GM21529 (cell line): ENCODE data around the gene IGSF8.

ENCODE experiments used
- ATAC-seq: cut with Tn5 transposase; IDR thresholded peaks from one replicate; pipeline ENCODE4 v1.9.1; 2021; ENCODE audit not compliant: unreplicated experiment

IGSF8 gene

GRCh38 chr1:160107512-160107911 lies 9.1 kb upstream of the IGSF8 start:
- ATAC-seq = no peak

DNA sequence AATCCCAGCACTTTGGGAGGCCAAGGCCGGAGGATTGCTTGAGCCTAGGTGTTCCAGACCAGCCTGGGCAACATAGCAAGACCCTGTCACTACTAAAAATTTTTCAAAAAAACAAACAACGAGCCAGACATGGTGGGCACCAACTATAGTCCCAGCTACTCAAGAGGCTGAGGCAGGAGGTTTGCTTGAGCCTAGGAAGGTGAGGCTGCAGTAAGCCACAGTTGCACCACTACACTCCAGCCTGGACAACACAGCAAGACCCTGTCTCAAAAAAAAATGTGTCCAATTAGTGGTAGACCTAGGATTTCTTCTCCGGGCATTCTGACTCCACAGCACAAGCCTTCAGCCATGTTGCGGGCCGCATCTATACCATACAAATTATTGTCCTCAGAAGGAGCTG lies 6.7 kb upstream of the IGSF8 start:
- no peak for ATAC-seq

- no peak for ATAC-seq
Measured at GRCh38 chr1:160104486-160104885, 6.1 kb upstream of the IGSF8 start.

DNA sequence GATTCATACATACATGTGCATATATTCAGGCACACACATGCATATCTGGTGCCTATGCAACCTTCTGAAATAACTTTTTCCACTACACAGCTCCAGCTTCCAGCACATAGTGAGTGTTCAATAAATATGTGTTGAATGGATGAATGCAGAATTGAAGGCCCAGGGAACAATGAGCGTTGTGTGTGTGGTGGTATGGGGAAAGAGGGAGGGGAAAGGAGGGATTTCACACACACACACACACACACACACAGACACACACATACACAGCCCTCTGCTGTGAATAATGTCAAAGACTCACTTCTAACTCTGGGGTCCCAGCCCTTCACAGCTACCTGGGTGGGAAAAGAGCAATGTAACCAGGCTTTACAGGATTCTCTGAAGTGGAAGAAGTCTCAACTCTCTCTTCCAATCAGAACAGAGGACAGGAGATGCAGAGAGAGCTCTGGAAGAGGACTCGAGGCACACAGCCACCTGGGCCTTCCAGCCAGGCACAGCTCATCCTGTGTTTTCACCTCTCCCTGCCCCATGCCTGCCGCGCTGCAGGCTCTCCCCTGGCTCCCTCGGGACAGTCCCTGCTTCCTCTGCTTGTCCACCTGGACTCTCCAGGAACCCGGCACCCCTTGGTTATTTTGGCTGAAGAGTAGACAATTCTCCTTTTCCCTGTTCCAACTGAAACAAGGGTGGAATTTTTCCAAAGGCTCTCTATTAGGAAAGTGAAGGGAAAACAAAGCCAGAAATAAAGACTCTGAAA lies 5.4 kb upstream of the IGSF8 start:
- ATAC-seq = no peak

- no peak for ATAC-seq
Measured at GRCh38 chr1:160101717-160102522, 3.5 kb upstream of the IGSF8 start.

DNA sequence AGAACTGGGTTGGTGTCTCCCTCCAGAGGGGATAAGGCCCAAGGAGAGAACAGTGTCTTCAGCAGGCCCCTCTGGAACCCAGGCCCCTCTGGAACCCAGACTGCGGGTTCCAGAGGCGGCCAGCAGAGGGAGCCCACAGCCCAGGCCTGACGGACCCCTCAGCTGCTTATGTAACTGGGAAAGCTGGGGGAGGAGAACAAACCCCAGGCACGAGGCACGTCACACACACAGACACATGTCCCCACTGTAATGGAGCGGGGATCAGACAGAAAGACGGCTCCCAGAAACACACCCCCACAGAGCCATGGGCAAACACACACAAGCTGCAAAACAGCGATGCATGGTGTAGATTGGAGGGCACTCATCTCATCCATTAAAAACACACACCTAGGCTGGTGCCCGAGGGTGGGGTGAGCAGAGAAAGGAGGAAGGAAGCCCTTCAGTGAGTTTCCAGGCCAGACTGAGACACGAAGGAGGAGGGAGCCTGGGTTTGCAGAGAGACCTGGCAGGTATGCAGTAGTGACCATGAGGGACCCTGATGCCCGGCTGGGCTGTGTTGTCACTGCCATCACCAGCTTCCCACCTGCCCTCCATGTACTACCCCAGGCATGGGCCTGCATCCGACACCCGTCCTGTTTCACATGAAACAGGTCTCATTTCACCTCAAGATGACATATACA lies 2.8 kb upstream of the IGSF8 start:
- ATAC-seq = peak; percentile 32

DNA sequence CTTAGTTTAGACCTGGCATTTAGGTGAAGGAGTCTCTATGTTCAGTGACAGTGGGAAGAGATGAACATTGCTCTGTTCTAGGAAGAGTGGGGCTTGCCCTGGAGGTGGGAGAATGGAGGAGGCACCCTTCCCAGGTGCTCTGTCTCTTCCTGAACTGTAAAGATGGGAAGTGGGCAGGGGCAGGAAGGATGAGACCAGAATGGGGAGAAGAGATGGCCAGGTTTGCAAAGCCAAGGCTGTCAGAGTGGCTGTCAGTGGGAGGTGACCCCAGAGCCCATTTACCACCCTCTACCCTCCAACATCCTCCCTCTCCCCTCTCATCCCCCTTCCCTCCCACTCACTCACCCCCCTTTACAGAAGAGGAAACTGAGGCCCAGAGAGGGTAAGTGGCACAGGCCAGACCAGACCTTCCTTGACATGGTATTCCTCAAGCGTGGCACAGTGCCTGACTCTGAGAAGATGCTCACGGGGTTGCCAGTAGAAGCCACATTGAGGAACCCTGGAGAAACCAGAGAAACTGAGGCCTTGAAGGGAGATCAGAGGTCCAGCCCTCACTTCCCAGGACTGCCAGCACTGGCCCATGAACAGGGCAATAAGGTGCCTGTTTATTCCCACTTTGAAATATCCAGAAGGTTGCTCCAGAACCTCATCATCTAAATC lies 1.4 kb upstream of the IGSF8 start:
- ATAC-seq = no peak

GRCh38 chr1:160098852-160099561 lies 588 bp upstream of the IGSF8 start:
- peak; percentile 83 for ATAC-seq

DNA sequence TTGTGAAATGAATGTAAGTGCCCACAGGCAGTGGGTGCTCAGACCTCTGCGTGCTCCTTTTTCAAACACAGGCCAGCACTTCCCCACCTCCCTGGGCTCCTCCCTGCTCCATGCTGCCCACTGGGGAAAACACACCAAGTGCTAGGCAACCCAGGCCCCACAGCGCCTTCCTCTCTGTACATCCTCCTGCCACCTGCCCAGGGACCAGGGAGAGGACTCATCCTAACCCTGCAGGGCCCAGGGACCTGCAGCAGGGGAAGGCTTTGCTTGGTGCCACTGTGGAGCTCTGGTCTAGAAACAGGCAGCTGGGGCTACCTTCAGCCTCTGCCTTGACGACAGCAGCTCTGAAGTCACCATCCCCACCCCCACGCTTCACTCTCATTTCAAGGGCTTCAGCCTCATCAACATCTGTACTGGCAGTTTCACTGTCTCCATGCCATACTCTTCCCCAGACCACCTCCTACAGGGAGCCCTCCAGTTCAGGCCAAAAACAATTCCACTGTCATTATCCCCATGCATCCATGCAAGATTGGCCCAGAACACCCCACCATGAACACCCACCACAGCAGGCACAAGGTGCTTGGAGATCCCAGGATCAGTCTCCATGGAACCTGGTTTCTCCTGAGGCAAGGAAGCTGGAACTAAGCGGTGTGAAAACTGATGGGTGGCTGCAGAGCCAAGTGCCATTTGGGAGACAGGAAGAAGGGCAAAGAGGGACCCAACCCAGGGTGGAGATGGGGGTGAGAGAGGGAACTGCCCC lies 1.1 kb downstream of the IGSF8 start:
- ATAC-seq = no peak

- no peak for ATAC-seq
Measured at GRCh38 chr1:160096274-160097116, 1.9 kb downstream of the IGSF8 start.

DNA sequence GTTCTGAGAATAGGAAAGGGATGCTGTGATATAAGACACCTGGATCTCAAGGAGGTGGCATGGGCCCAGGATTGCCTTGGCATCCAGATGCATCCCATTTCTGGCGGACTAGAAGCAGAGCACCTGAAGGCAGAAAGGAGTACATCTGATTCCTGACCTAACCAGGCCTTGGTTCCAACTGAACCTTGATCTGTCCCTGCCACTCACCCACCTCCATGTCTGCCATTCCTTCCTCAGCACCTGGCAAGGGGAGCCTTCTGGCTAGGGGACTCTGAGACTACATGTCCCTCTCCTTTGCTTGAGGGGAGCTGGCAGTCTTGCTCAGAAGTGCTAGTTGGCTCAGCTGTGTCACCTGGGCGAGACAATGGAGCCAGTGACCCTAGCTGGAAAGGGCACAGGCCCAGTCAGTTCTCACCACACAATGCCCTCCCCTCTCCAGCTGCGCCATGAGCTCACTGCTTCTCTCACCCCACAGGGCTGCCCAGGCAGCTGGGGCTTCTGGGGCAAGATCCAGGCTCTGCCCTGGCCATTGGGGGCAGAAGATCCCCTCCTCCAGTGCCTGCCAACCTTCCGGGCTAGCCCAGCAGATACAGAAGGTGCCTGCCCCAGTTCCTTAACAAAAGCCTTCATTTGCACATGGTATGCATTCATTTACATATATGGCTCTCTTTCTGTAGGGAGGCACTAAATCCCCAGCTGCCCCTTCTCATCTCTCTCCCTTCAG lies 2.9 kb downstream of the IGSF8 start:
- ATAC-seq = no peak

DNA sequence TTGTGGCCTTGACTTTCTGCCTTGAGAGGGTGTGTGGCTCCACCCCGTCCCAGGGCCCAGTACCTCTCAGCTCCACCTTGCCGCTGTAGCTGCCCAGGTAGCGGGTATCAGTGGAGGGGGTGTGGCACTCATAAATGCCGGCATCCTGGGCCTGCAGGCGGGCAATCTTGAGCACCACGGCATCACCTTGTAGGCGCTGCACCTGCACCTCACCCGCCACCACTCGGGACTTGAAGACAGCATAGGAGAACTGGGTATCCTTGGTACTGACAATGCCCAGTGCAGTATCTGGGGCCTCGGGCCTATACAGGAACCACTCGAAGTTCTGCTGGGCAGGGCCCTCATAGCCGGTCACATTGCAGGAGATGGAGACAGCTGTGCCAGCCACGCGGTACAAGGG lies 3.6 kb downstream of the IGSF8 start:
- ATAC-seq = no peak

DNA sequence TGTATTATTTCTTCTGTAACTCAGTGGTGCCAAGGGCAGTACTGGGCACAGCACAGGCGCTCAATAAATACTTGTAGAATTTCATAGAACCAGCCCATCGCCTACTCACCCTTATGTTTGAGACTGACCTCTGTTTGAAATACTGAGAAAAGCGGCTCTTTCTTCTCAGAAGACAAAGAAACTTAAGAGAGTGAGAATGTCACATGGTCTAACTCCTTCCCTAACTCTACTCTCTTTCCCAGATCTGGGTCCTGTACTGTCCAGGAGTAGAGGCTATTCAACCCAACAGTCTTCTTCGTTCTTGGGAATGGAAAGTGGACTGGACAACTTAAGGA lies 4.2 kb downstream of the IGSF8 start:
- no peak for ATAC-seq

DNA sequence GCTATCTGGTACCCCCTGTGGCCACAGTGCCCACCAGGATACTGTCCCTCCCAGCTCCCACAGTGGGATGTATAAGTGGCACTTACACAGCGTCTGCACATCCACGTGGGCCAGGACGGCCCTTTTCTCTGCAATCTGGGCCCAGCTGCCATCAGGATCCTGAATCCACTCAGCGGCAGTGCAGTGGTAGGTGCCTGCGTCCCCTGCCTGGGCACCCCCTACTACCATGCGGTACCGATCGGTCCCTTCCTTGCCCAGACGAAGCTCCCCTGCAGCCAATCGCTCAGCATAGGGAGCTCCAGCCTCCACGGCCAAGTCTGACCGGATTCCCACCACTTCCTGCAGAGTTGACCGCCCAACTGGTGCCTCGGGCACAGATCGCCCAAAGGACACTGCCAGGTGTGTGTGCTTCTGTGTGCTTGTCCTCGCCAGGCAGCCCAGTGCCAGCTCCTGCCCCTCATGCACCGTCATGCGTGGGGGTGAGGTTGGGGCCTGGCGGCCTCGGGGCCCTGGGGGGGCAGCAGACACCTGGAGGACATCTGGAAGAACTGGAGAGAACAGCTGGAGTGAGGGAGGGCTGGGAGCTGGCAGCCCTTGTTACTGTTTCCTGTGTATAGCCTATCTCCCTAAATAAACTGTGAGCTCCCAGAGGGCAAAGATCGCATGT lies 4.7 kb downstream of the IGSF8 start:
- no peak for ATAC-seq

GRCh38 chr1:160093069-160093395 lies 5.4 kb downstream of the IGSF8 start:
- no peak for ATAC-seq

- no peak for ATAC-seq
Measured at GRCh38 chr1:160092366-160093068, 5.9 kb downstream of the IGSF8 start.

- no peak for ATAC-seq
Measured at GRCh38 chr1:160091666-160092223, 6.7 kb downstream of the IGSF8 start.
